ENCODE measurements around the gene LRMDA.

LRMDA gene

GRCh38 chr10:76444034-76444800 lies 1012.8 kb downstream of the LRMDA start:
- no peak overlapping the region for H3K4me3 ChIP-seq (ENCODE audit: low read depth, low read length)
- TF ChIP-seq, protein P1, sequence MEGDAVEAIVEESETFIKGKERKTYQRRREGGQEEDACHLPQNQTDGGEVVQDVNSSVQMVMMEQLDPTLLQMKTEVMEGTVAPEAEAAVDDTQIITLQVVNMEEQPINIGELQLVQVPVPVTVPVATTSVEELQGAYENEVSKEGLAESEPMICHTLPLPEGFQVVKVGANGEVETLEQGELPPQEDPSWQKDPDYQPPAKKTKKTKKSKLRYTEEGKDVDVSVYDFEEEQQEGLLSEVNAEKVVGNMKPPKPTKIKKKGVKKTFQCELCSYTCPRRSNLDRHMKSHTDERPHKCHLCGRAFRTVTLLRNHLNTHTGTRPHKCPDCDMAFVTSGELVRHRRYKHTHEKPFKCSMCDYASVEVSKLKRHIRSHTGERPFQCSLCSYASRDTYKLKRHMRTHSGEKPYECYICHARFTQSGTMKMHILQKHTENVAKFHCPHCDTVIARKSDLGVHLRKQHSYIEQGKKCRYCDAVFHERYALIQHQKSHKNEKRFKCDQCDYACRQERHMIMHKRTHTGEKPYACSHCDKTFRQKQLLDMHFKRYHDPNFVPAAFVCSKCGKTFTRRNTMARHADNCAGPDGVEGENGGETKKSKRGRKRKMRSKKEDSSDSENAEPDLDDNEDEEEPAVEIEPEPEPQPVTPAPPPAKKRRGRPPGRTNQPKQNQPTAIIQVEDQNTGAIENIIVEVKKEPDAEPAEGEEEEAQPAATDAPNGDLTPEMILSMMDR (IDR thresholded peaks at IDR 0.05; ENCODE audit: insufficient read depth, low read depth, low read length, missing control alignments), result no peak
- no peak for DNase-seq (ENCODE audit: low read depth)

DNA sequence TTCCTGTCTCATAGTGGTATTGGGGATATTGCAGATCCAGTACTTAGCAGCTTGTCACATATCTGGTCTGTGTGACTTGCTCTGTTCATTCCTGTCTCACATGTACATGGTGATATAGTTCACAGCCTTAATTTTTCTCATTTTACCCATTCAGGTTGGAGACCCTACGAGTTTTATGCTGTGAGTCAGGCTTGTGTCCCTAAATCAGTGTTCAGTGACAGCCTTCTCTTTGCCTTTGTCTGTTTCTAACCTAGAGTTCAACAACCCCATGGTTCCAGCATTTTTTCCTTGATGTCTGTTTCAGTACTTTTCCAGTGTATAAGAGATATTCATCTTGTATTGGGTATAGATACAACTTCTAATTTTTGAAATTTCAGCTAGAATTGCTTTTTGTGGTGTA lies 1016.2 kb downstream of the LRMDA start:
- DNase-seq (ENCODE audit: low read depth), result no peak
- no peak overlapping the region for H3K4me3 ChIP-seq (ENCODE audit: low read depth, low read length)
- TF ChIP-seq, protein P1 (IDR thresholded peaks at IDR 0.05; ENCODE audit: insufficient read depth, low read depth, low read length, missing control alignments), result no peak

DNA sequence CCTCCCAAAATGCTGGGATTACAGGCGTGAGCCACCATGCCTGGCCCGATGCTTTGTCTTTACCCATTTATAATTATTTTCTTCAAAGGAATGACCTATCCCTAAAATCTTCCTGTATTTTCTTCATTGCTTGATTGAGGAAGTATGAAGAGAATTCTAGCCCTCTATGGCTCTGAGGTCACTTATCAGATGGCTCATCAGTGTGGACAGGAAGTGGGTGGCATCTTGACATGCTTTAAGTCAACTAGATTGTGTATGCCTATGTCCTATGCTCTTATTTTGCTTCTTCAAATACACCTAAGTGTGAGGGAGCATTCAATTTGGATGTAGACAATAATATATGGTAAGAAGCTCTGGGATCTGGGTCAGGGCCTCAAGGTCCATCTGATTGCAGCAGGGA lies 1020.5 kb downstream of the LRMDA start:
- H3K4me3 ChIP-seq (ENCODE audit: low read depth, low read length), result no peak overlapping the region
- DNase-seq (ENCODE audit: low read depth), result no peak
- TF ChIP-seq, protein P1 (IDR thresholded peaks at IDR 0.05; ENCODE audit: insufficient read depth, low read depth, low read length, missing control alignments), result no peak

DNA sequence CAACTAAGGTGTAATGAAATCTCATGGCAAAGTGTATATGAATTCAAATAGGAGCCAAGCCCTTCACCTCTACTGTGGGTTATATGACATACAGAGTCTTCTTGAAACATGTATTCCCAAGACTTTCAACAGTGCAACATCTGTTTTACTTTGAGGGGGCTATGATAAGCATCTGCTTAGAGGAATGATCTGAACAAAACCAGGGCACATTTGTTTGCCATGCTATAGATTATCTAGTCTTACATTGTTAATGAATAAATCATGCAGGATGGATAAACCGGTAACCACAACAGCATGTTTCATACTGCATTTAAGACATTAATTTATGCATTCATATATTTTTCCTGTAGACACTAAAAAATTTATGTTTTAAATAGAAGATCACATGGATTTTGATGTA lies 1021.9 kb downstream of the LRMDA start:
- no peak for DNase-seq (ENCODE audit: low read depth)
- TF ChIP-seq, protein P1 (IDR thresholded peaks at IDR 0.05; ENCODE audit: insufficient read depth, low read depth, low read length, missing control alignments), result no peak
- no peak overlapping the region for H3K4me3 ChIP-seq (ENCODE audit: low read depth, low read length)

GRCh38 chr10:76453997-76454396 lies 1022.6 kb downstream of the LRMDA start:
- TF ChIP-seq, protein P1 (IDR thresholded peaks at IDR 0.05; ENCODE audit: insufficient read depth, low read depth, low read length, missing control alignments), result no peak
- no peak for DNase-seq (ENCODE audit: low read depth)
- no peak overlapping the region for H3K4me3 ChIP-seq (ENCODE audit: low read depth, low read length)

- no peak overlapping the region for H3K4me3 ChIP-seq (ENCODE audit: low read depth, low read length)
- TF ChIP-seq, protein P1 (IDR thresholded peaks at IDR 0.05; ENCODE audit: insufficient read depth, low read depth, low read length, missing control alignments), result no peak
- DNase-seq (ENCODE audit: low read depth), result no peak
Measured at GRCh38 chr10:76454506-76455140, 1023.2 kb downstream of the LRMDA start.
